Liver (tissue), 9 donors: ENCODE results near the gene COBL. TPM values are rescaled to one million over a fixed set of nuclear protein-coding genes. Genes with fewer than 3 reads are reported as not detected.

ENCODE experiments used
- DNase-seq: peaks from one replicate; pipeline ENCODE4 v3.0.0-alpha.2; 2017; ENCODE audit warnings: low spot score
- H3K27ac ChIP-seq, 2 donors: one replicate each; pipeline ENCODE4 v1.7.0; 2013; ENCODE audit warnings: inconsistent platforms in 2 of 2, low read length in 2 of 2, control low read depth in 1 of 2, low read depth in 1 of 2, mild to moderate bottlenecking in 1 of 2
- H3K27me3 ChIP-seq, 4 donors: one replicate each; pipeline versions ENCODE4 v1.6.1 to v1.7.0; 2013; ENCODE audit warnings: low read length in 3 of 4, inconsistent platforms in 1 of 4, mild to moderate bottlenecking in 1 of 4, moderate library complexity in 1 of 4; ENCODE audit not compliant: control insufficient read depth in 4 of 4, insufficient read depth in 4 of 4
- H3K36me3 ChIP-seq, 4 donors: one replicate each; pipeline versions ENCODE4 v1.6.1 to v1.7.0; 2013; ENCODE audit warnings: low read length in 3 of 4, mild to moderate bottlenecking in 3 of 4, low read depth in 1 of 4, moderate library complexity in 1 of 4; ENCODE audit not compliant: control insufficient read depth in 4 of 4, insufficient read depth in 3 of 4
- H3K4me1 ChIP-seq, 4 donors: one replicate each; pipeline versions ENCODE4 v1.6.1 to v1.7.0; 2013; ENCODE audit warnings: low read length in 3 of 4, mild to moderate bottlenecking in 3 of 4, moderate library complexity in 1 of 4; ENCODE audit not compliant: control insufficient read depth in 4 of 4, insufficient read depth in 4 of 4
- H3K4me3 ChIP-seq, 3 donors: one replicate each; pipeline versions ENCODE4 v1.6.1 to v1.7.0; 2013; ENCODE audit warnings: low read length in 3 of 3, control low read depth in 1 of 3, low read depth in 1 of 3, mild to moderate bottlenecking in 1 of 3
- H3K9ac ChIP-seq, 2 donors: one replicate each; pipeline ENCODE4 v1.7.0; 2013; ENCODE audit warnings: low read length in 2 of 2, mild to moderate bottlenecking in 2 of 2, moderate library complexity in 2 of 2, control low read depth in 1 of 2, low read depth in 1 of 2
- H3K9me3 ChIP-seq, 4 donors: one replicate each; pipeline versions ENCODE4 v1.6.1 to v1.7.0; 2013; ENCODE audit warnings: low read length in 3 of 4; ENCODE audit not compliant: control insufficient read depth in 4 of 4
- CTCF ChIP-seq: fragments of 150-350 bp; IDR thresholded peaks from 2 replicates; pipeline ENCODE4 v1.5.1; 2017; ENCODE audit warnings: improper control_type of control experiment, low read depth, low read length; ENCODE audit not compliant: missing input control
- EGR1 ChIP-seq, 2 donors: IDR thresholded peaks; 2 replicates each; pipeline ENCODE4 v1.6.1; 2016 to 2018; ENCODE audit warnings: antibody characterized with exemption in 2 of 2, low read depth in 2 of 2
- FOXA1 ChIP-seq: IDR thresholded peaks from 2 replicates; pipeline ENCODE4 v1.6.1; 2016; ENCODE audit warnings: antibody characterized with exemption
- FOXA2 ChIP-seq: IDR thresholded peaks from 2 replicates; pipeline ENCODE4 v1.6.1; 2016; ENCODE audit warnings: antibody characterized with exemption
- GABPA ChIP-seq, 2 donors: IDR thresholded peaks in 1 of 2; conservative IDR thresholded peaks in 1 of 2; 2 replicates each; pipeline ENCODE4 v1.6.1; 2016; ENCODE audit warnings: antibody characterized with exemption in 2 of 2, mild to moderate bottlenecking in 1 of 2, moderate library complexity in 1 of 2
- HNF4A ChIP-seq, 2 donors: conservative IDR thresholded peaks; 2 replicates each; pipeline ENCODE4 v1.6.1; 2016; ENCODE audit warnings: antibody characterized with exemption in 2 of 2, mild to moderate bottlenecking in 2 of 2
- HNF4G ChIP-seq: IDR thresholded peaks from 2 replicates; pipeline ENCODE4 v1.6.1; 2016; ENCODE audit warnings: antibody characterized with exemption
- JUND ChIP-seq, 2 donors: IDR thresholded peaks; 2 replicates each; pipeline ENCODE4 v1.6.1; 2016; ENCODE audit warnings: antibody characterized with exemption in 2 of 2
- NR2F2 ChIP-seq: IDR thresholded peaks from 2 replicates; pipeline ENCODE4 v1.6.1; 2016; ENCODE audit warnings: antibody characterized with exemption
- RAD21 ChIP-seq, 2 donors: IDR thresholded peaks; 2 replicates each; pipeline ENCODE4 v1.6.1; 2016; ENCODE audit warnings: antibody characterized with exemption in 2 of 2, mild to moderate bottlenecking in 2 of 2
- REST ChIP-seq: IDR thresholded peaks from 2 replicates; pipeline ENCODE4 v1.6.1; 2016; ENCODE audit warnings: antibody characterized with exemption, mild to moderate bottlenecking
- RXRA ChIP-seq, 2 donors: IDR thresholded peaks; 2 replicates each; pipeline ENCODE4 v1.6.1; 2017 to 2018; ENCODE audit warnings: antibody characterized with exemption in 2 of 2, mild to moderate bottlenecking in 1 of 2
- SP1 ChIP-seq: IDR thresholded peaks from 2 replicates; pipeline ENCODE4 v1.6.1; 2018; ENCODE audit warnings: antibody characterized with exemption, mild to moderate bottlenecking
- TAF1 ChIP-seq: conservative IDR thresholded peaks from 2 replicates; pipeline ENCODE4 v1.6.1; 2016; ENCODE audit warnings: antibody characterized with exemption, mild to moderate bottlenecking
- YY1 ChIP-seq: IDR thresholded peaks from 2 replicates; pipeline ENCODE4 v1.6.1; 2016; ENCODE audit warnings: antibody characterized with exemption, mild to moderate bottlenecking
- ZBTB33 ChIP-seq: IDR thresholded peaks from 2 replicates; pipeline ENCODE4 v1.6.1; 2016; ENCODE audit warnings: antibody characterized with exemption
- WGBS: extraction: QIAGEN DNeasy Blood & Tissue Kit; methylation state at CpG from one replicate; pipeline ENCODE4 v1.1.7; 2013; 5-methylcytosine and 5-hydroxymethylcytosine counted together
- polyA plus RNA-seq, 2 donors: library from polyadenylated mRNA; stranded (reverse) in 1 of 2; unstranded in 1 of 2; fragments of 200-250 nt in 1 of 2; fragments of >200 nt in 1 of 2; fragmentation: Nextera tagmentation in 1 of 2; extraction: Ambion mirVana in 1 of 2; gene quantifications; one replicate each; pipeline versions ENCODE4 v1.2.1 to v1.2.3, GENCODE V29; 2013 to 2015
- total RNA-seq, 2 donors: library from RNA; depleted of rRNA; stranded (reverse); fragments of >200 nt; gene quantifications; one replicate each; pipeline ENCODE4 v1.2.3, GENCODE V29; 2014
- donor health status: healthy.
- donor health status: healthy.
- donor health status: healthy.
- donor health status: healthy.
- donor health status: healthy.

The COBL gene
- total and polyA plus RNA-seq, 4 donors, result 5.8 to 18.7 (median 10.7) TPM

GRCh38 chr7:51246258-51247245, 70.1 kb downstream of the COBL start:
- Histone ChIP-seq H3K27ac (no peak overlapping the region), H3K4me1 (peaks cover 0 to 11% (median 3%) of the 10 kb centered on the region in 4 donors), H3K36me3 (no peaks in the 10 kb centered on the region), H3K9ac (no peak overlapping the region), H3K27me3 (no peaks in the 10 kb centered on the region), H3K4me3 (no peak overlapping the region), H3K9me3 (no peaks in the 10 kb centered on the region)
- WGBS, result 89% methylated on average over 12 of the region's 12 CpGs
- DNase-seq, result no peak
- TF ChIP-seq YY1 (no peak), NR2F2 (no peak), GABPA (IDR thresholded peaks at IDR 0.05 in 1 of 2, conservative IDR thresholded peaks at IDR 0.05 in 1 of 2) (no peak), FOXA1 (no peak), RXRA (IDR thresholded peaks at IDR 0.05) (no peak), FOXA2 (no peak), HNF4G (no peak), REST (no peak), RAD21 (IDR thresholded peaks at IDR 0.05) (no peak), ZBTB33 (no peak), EGR1 (IDR thresholded peaks at IDR 0.05; ENCODE audit: low read depth in 2 of 2) (no peak), CTCF (no peak), JUND (IDR thresholded peaks at IDR 0.05) (no peak), HNF4A (conservative IDR thresholded peaks at IDR 0.05) (no peak), SP1 (no peak), TAF1 (no peak)
